IPS DF 6.9 (cell line): ENCODE measurements around the gene MTFP1.
"Not testable (repeated sequence)": the region's sequence is repeated elsewhere in the genome, so short reads cannot be mapped to it uniquely, and the experiment has no call there.

Source experiments
- DNase-seq: peaks from one replicate; pipeline ENCODE4 v3.0.0-alpha.2; 2013; ENCODE audit warnings: low read depth, low spot score
- H3K27ac ChIP-seq: one replicate; pipeline ENCODE4 v1.5.1; 2013; ENCODE audit warnings: low read length, control low read depth
- H3K27me3 ChIP-seq: 2 replicates; pipeline ENCODE4 v1.6.1; 2013; ENCODE audit warnings: mild to moderate bottlenecking, low read length; ENCODE audit not compliant: control insufficient read depth, insufficient read depth
- H3K36me3 ChIP-seq: 2 replicates; pipeline ENCODE4 v1.6.1; 2013; ENCODE audit warnings: low read length; ENCODE audit not compliant: control insufficient read depth, insufficient read depth
- H3K4me1 ChIP-seq: 2 replicates; pipeline ENCODE4 v1.6.1; 2013; ENCODE audit warnings: low read length; ENCODE audit not compliant: control insufficient read depth, insufficient read depth
- H3K4me3 ChIP-seq: 2 replicates; pipeline ENCODE4 v1.5.1; 2013; ENCODE audit warnings: mild to moderate bottlenecking, low read length
- H3K9me3 ChIP-seq: 2 replicates; pipeline ENCODE4 v1.6.1; 2013; ENCODE audit warnings: low read length, inconsistent platforms; ENCODE audit not compliant: control insufficient read depth, insufficient read depth
- WGBS: extraction: QIAGEN DNeasy Blood & Tissue Kit; methylation state at CpG from one replicate; pipeline ENCODE4 v1.1.7; 2013; ENCODE audit warnings: mixed read lengths, missing lambda C conversion rate; ENCODE audit not compliant: insufficient read length, insufficient coverage; 5-methylcytosine and 5-hydroxymethylcytosine counted together

The MTFP1 gene

DNA sequence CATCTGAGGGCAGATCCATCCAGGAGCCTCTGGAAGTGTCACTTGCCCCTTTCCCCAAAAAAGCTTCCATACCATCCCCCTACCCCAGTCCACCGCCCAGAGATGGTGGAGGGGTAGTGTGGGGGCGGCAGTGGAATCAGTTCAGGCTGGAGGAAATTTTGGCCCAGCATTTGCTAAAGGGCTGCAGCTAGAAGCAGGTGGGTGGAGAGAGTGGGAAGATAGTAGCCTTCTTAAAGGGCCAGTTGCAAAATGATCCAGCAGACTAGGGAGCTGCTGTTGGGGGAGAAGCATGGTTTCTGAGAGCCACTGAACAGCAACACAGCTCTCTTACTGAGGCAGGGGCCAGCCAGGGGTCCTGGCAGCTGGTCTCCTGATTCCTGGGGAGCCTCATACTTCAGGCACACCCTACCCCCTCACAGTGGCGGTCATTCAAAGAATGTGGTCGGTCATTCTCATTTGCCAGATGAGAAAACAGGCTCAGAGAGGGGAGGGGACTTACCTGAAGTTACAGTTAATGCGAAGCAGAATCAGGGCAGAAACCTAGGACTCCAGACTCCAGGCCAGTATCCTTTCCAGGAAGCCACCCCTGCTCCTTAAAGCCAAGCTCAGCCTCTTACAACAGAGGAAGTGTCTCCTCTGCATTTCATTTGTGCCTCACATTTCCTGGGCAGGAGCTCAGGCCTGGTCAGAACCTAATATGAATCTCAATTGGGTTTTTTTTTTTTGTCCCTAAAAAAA lies 23.4 kb upstream of the MTFP1 start:
- H3K36me3 ChIP-seq = no peaks in the 10 kb centered on the region
- H3K27me3 ChIP-seq = peaks cover 2% of the 10 kb centered on the region; the same call in 1 of the 2 replicates
- no CpG with 5 or more reads among the region's 5 CpGs for WGBS
- no peak for DNase-seq
- H3K9me3 ChIP-seq = no peaks in the 10 kb centered on the region
- no peak overlapping the region for H3K4me3 ChIP-seq
- H3K27ac ChIP-seq = no peak overlapping the region
- peaks cover 3% of the 10 kb centered on the region for H3K4me1 ChIP-seq

DNA sequence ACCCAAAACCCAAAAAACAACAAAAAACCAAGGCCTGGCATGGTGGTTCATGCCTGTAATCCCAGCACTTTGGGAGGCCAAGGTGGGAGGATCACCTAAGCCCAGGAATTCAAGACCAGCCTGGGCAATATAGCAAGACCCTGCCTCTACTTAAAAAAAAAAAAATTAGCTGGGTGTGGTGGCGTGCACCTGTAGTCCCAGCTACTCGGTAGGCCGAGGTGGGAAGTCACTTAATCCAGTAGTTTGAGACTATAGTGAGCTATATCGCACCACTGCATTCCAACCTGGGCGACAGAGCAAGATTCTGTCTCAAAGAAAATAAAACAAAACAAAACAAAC lies 22.8 kb upstream of the MTFP1 start:
- not testable (repeated sequence) for H3K4me1 ChIP-seq, H3K27me3 ChIP-seq, H3K4me3 ChIP-seq, H3K36me3 ChIP-seq, DNase-seq, H3K9me3 ChIP-seq, H3K27ac ChIP-seq
- WGBS = no CpG with 5 or more reads among the region's 5 CpGs

DNA sequence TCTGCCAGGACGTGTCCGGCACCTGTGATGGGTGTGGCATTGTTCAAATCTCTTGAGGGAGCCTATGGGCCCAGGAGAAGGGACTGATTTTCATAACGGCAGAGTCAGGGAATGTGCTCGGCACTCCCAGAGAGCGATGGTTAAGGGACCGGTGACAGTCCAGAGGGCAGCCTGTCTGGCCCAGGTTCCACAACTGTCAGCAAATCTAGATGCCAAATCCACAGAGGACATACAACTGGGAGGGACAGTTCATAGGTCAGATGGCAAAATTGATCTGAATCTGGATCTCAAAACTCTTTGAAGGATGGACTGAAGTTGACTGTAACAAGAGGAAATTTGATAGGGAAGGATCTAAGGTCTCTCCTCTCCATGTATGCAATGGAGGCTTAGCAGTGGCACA lies 21.3 kb upstream of the MTFP1 start:
- Histone ChIP-seq H3K4me1 (no peaks in the 10 kb centered on the region; the same call in 1 of the 2 replicates), H3K9me3 (no peaks in the 10 kb centered on the region), H3K27me3 (no peaks in the 10 kb centered on the region), H3K4me3 (no peak overlapping the region), H3K27ac (no peak overlapping the region), H3K36me3 (no peaks in the 10 kb centered on the region)
- no CpG with 5 or more reads among the region's 6 CpGs for WGBS
- no peak for DNase-seq

DNA sequence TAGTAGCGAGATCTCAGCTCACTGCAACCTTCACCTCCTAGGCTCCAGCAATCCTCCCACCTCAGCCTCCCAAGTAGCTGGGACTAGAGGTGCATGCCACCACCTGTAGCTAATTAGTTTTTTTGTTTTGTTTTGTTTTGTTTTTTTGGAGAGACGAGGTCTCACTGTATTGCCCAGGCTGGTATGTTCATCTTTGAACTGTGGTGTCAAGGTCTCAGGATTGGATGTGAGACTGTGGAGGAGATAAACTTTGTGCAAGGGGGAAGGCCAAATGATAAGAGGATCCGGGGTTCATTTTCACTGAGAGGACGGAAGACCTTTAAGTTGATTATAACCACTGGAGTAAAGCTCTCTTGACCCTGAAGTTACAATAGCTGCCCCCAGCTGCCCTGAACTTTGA lies 19.8 kb upstream of the MTFP1 start:
- Histone ChIP-seq H3K27me3 (no peaks in the 10 kb centered on the region), H3K27ac (no peak overlapping the region), H3K9me3 (no peaks in the 10 kb centered on the region), H3K4me1 (no peaks in the 10 kb centered on the region; the same call in 1 of the 2 replicates), H3K4me3 (no peak overlapping the region), H3K36me3 (no peaks in the 10 kb centered on the region)
- DNase-seq = no peak
- WGBS = no CpG with 5 or more reads among the region's 4 CpGs

DNA sequence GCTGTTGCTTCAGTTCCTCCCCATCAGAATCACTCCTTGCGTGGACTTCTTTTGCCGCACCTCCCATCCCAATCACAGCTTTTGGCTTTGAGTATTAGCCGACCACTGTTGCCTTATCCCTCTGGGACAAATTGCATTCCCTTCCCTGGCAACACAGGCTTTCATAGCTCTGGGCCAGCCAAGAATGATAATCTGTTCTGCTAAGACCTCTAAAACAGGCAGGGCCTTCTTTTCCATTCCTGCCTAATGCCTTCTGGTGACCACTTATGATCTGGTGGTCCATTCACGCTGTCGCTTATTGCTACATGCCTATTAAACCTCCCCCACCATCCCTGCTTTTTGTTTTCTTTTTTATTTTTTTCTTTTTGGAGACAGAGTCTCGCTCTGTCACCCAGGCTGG lies 19.2 kb upstream of the MTFP1 start:
- Histone ChIP-seq H3K9me3 (no peaks in the 10 kb centered on the region), H3K4me1 (no peaks in the 10 kb centered on the region; the same call in 1 of the 2 replicates), H3K27ac (no peak overlapping the region), H3K27me3 (no peaks in the 10 kb centered on the region), H3K4me3 (no peak overlapping the region), H3K36me3 (no peaks in the 10 kb centered on the region)
- no CpG with 5 or more reads among the region's 6 CpGs for WGBS
- DNase-seq = no peak

DNA sequence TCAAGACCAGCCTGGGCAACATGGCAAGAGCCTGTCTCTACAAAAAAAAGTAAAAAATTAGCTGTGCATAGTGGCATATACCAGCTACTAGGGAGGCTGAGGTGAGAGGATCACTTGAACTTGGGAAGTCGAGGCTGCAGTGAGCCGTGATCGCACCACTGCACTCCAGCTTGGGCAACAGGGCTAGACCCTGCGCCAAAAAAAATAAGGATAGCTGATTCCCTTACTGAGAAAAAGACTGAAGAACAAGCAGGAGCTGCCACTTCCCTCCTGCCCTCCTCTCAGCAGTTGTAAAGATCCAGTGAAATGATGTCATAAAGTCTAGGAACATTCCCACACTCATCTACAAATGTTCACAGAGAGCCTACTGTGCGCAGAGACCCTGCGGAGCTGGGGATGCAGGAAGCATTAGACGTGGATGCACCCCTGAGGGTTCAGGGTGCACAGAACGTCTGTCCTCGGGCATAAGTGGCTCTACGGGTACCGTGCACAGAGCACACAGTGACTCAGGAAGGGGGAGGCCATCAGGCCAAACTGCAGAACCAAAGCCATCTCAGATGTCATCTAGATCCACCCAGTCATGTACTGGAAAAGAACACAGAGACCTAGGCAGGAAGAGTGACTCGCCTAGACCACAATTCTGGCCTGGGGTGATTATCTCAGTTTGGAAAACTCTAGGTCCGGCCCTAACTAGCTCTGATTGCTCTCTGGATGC lies 17.0 kb upstream of the MTFP1 start:
- DNase-seq = no peak
- H3K36me3 ChIP-seq = no peaks in the 10 kb centered on the region; the same call in 1 of the 2 replicates
- H3K27ac ChIP-seq = no peak overlapping the region
- H3K27me3 ChIP-seq = no peaks in the 10 kb centered on the region
- H3K9me3 ChIP-seq = no peaks in the 10 kb centered on the region
- H3K4me3 ChIP-seq = no peak overlapping the region
- no peaks in the 10 kb centered on the region for H3K4me1 ChIP-seq
- WGBS = no CpG with 5 or more reads among the region's 13 CpGs

DNA sequence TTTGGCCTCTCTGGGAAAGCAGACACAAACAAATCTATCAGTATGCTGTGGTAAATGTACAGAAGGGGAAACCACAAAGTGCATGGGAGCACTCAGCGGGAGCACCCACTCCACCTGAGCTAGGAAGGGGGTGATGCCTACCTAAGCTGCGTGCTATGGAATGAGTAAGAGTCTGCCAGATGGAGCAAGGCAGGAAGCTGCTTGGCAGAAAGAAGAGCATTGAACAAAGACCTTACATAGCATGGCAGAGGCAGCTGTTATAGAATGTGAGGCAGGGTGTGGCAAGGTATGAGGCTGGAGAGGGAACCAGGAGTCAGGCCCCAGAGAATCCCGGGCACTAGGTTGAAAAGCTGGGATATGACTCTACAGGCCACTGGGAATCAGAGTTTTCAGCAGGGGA lies 13.8 kb upstream of the MTFP1 start:
- Histone ChIP-seq H3K4me1 (no peaks in the 10 kb centered on the region), H3K27me3 (no peaks in the 10 kb centered on the region), H3K4me3 (no peak overlapping the region), H3K27ac (no peak overlapping the region), H3K36me3 (peaks cover 2% of the 10 kb centered on the region; the same call in 1 of the 2 replicates), H3K9me3 (no peaks in the 10 kb centered on the region)
- no CpG with 5 or more reads among the region's 3 CpGs for WGBS
- no peak for DNase-seq

DNA sequence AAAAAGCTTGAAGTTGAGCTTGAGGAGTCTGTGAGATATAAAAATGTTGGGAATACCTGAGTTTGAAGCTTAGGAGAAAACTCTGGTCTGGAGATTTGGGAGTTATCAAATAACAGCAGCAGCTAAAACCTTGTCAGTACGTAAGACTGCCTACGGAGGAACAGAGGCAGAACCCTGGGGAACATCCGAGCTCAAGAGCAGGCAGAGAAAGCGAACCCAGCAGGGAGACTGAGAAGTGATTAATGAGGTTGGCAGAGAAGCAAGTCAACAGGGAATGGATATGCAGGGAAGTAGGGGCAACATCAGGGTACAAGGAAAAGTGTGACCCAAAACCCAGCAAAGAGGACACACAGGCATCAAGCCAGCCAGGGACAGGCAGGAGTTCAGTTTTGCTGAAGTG lies 12.6 kb upstream of the MTFP1 start:
- H3K27me3 ChIP-seq = no peaks in the 10 kb centered on the region
- H3K4me1 ChIP-seq = no peaks in the 10 kb centered on the region
- H3K27ac ChIP-seq = no peak overlapping the region
- DNase-seq = no peak
- no peak overlapping the region for H3K4me3 ChIP-seq
- H3K36me3 ChIP-seq = peaks cover 7% of the 10 kb centered on the region; the same call in 1 of the 2 replicates
- H3K9me3 ChIP-seq = no peaks in the 10 kb centered on the region
- no CpG with 5 or more reads among the region's 4 CpGs for WGBS

DNA sequence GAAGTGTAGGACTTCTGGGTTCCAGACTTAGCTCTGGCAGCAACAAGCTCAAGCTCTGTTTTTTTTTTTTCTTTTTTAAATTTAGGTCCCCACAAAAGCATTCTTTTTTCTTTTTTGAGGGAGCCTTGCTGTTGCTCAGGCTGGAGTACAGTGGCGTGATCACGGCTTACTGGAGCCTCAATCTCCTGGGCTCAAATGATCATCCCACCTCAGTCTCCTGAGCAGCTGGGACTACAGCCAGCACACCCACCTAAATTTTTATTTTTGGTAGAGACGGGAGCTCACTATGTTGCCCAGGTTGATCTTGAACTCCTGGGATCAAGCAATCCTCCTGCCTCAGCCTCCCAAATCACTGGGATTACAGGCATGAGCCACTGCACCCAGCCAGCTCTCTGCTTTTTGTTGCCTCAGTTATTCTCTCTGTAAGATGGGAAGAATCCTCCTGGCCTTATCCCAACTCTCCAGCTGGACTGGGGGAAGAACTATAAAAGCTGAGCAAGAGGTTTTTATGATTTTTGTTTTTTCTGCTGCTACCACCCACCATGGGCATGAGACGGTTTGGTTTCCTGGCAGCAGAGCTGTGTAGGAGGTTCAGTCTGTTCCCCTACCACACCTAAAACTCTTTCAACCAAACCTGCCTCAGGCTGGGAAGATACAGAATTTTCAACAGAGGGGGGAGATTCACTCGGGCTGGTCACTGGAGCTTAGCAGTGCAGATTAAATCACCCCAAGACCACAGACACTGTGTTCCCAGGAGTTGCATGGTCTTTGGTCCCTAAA lies 11.6 kb upstream of the MTFP1 start:
- H3K4me3 ChIP-seq = no peak overlapping the region
- H3K9me3 ChIP-seq = no peaks in the 10 kb centered on the region
- no peak for DNase-seq
- H3K27ac ChIP-seq = no peak overlapping the region
- no peaks in the 10 kb centered on the region for H3K27me3 ChIP-seq
- peaks cover 7% of the 10 kb centered on the region; the same call in 1 of the 2 replicates for H3K36me3 ChIP-seq
- H3K4me1 ChIP-seq = no peaks in the 10 kb centered on the region
- WGBS = no CpG with 5 or more reads among the region's 5 CpGs

DNA sequence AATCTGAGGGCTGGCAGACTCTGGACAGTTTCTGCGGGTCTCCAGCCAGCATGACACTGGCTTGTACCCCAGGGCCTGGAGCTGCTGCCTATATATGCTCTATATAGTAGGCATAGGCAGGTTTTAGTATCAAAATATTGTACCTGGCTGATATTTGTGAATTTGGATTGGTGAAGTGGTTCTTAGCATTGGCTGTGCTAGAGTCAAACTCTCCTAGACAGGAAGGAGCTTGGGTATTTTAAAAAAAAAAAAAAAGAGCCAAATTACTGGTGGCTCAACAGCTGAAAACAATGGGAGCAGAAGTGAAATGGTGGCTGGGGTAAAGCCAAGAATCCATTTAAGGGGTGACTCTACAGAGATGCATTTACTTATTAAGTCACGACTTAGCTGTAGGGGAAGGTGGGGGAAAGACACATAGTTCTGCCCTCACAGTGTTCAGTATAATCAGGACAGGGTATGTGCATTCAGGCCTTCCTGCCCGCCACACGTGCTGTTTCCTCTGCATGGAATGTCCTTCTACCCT lies 11.0 kb upstream of the MTFP1 start:
- no peaks in the 10 kb centered on the region for H3K27me3 ChIP-seq
- H3K36me3 ChIP-seq = peaks cover 7% of the 10 kb centered on the region; the same call in 1 of the 2 replicates
- no peak for DNase-seq
- no peak overlapping the region for H3K27ac ChIP-seq
- H3K9me3 ChIP-seq = no peaks in the 10 kb centered on the region
- no peaks in the 10 kb centered on the region for H3K4me1 ChIP-seq
- no peak overlapping the region for H3K4me3 ChIP-seq
- WGBS = no CpG with 5 or more reads among the region's 4 CpGs
